H7 (cell line): Measurements from ENCODE around the gene DNASE2B. TPM values are rescaled to one million over a fixed set of nuclear protein-coding genes. Genes with fewer than 3 reads are reported as not detected.

Experiments used
- DNase-seq: peaks from one replicate; pipeline ENCODE4 v3.0.0; 2012
- H3K27me3 ChIP-seq: 2 replicates; pipeline ENCODE4 v1.6.0; 2011; ENCODE audit warnings: mild to moderate bottlenecking, low read length; ENCODE audit not compliant: control insufficient read depth, insufficient read depth
- H3K36me3 ChIP-seq: replicated peaks from 2 replicates; pipeline ENCODE4 v1.5.1; 2011; ENCODE audit warnings: low read length; ENCODE audit not compliant: control insufficient read depth, insufficient read depth
- H3K4me3 ChIP-seq: 2 replicates; pipeline ENCODE4 v1.5.1; 2011; ENCODE audit warnings: low read depth, mild to moderate bottlenecking, control low read depth, low read length, moderate library complexity; ENCODE audit not compliant: insufficient read depth
- total RNA-seq: library from RNA; depleted of rRNA; stranded (reverse); fragments of >200 nt; shearing (Covaris generic); gene quantifications from 2 replicates; pipeline ENCODE4 v1.2.3, GENCODE V29; 2014

Gene DNASE2B
- total RNA-seq, 1 experiment from 2014 or later, result 0.38 TPM

DNA sequence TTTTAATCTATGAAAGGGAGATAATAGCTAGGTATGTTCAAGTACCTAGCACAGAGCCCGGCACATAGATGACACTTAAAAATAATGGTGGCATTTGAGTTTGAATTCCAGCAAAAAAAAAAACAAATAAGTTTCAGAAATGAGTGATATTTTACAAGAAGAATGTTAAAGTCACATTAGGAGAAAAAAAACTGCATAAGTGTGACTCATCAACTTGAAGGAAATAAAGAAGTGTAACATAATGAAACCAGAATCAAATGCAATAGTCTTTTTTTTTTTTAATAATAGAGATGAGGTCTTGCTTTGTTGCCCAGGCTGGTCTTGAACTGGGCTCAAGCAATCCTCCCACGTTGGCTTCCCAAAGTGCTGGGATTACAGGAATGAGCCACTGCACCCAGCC is 17.1 kb downstream of the DNASE2B start:
- H3K36me3 ChIP-seq, result no peaks in the 10 kb centered on the region
- H3K27me3 ChIP-seq, result no peaks in the 10 kb centered on the region; the same call in 1 of the 2 replicates
- no peak for DNase-seq
- H3K4me3 ChIP-seq, result no peak overlapping the region

DNA sequence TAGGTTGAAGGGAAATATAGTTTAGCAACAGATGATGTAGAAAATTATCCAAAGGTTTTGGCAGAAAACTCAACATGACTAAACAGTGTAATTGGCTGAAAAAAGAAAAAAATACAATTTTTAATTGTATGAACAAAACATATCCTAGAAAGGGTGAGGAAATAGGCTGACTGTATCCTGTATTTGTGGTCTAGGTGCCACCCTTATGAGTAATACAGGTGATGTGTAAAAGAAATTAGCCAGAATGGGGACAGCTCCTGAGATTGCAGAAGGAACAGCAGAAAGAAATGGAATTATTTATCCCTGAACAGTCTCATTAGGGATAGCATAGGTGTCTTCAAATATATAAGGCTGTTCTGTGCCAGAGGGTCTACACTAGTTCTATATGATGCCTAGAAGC is 24.6 kb downstream of the DNASE2B start:
- Histone ChIP-seq H3K4me3 (no peak overlapping the region), H3K36me3 (no peaks in the 10 kb centered on the region), H3K27me3 (no peaks in the 10 kb centered on the region)
- no peak for DNase-seq

DNA sequence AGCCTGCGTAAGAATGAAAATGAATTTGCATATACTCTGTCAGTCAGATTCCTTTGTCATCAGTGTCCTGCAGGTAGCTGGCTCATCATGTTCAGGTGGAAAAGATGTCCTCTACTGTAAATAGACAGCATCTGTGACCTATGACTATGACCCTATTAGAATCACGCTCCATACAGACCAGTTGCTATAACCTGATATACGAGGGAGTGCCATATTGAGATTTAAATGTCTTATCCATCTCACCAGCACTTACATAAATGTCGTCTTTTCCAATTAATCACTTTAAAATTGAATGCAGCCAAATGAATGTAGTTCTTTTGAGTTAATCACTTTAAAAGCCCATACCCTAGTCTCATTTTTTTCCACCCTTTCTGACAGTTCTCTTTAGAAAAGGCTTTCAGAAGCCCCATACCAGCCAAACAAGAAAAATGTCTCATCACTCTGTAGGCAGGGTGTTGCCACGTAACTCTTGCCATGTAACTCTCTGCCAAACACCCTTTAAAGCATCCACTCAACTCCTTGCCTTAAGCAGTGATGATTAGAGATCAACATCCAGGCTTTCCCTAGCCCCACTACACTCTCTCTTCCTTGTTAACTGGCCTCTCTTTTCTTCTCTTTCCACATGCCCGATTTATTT is 26.3 kb downstream of the DNASE2B start:
- no peak for DNase-seq
- Histone ChIP-seq H3K4me3 (no peak overlapping the region), H3K36me3 (no peaks in the 10 kb centered on the region), H3K27me3 (no peaks in the 10 kb centered on the region)

DNA sequence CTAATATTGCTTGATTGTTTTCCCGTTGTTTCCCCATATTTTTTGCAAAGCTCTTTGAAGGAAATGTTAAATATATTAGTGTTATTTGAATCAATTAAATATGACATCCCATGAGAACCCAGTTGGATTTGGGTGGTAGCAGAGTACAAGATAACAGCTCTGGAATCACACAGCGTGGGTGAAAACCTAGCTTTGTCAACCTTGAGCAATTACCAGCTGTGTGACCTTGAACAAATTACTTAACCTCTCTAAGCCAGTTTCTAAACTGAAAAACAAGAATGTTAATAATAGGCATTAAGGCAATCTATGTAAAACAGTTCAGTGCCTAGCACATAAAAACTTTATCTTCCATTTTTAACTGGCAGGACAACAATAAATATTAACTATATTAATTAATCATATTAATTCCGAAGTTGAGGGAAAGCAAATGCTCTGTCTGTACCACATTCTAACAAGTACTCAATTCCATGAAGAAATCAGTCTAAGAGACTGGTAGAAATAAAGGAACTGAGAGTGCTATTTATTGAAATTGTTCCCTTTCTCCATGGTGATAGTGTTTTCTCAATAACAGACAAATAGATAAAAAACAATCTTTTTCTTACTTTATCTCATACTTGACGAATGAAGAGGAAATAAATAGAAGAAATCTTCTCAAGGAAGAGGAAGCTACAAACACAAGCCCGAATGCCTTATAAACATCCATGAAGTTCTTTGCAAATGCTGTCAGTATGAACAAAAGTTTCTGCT is 27.0 kb downstream of the DNASE2B start:
- no peaks in the 10 kb centered on the region for H3K36me3 ChIP-seq
- H3K27me3 ChIP-seq, result no peaks in the 10 kb centered on the region
- no peak for DNase-seq
- H3K4me3 ChIP-seq, result no peak overlapping the region

DNA sequence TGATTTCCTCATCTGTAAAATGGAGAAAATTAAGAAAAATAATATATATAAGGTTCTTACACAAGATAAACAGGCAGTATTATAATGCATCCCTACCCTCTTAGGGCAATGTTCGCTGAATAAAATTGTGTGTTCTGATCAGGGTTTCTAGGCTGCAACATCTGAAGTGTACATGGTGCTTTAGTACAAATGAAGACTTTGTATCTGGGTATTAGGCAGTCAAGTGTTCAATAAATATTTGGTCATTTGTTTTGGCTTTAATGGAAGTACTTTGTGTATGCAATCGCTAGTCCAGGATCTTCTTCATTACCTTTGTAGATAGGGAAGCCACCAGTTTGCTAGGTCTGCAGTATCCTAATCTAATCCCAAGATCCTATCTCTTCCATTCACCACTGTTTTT is 28.1 kb downstream of the DNASE2B start:
- no peaks in the 10 kb centered on the region for H3K36me3 ChIP-seq
- H3K4me3 ChIP-seq, result no peak overlapping the region
- no peak for DNase-seq
- no peaks in the 10 kb centered on the region for H3K27me3 ChIP-seq

DNA sequence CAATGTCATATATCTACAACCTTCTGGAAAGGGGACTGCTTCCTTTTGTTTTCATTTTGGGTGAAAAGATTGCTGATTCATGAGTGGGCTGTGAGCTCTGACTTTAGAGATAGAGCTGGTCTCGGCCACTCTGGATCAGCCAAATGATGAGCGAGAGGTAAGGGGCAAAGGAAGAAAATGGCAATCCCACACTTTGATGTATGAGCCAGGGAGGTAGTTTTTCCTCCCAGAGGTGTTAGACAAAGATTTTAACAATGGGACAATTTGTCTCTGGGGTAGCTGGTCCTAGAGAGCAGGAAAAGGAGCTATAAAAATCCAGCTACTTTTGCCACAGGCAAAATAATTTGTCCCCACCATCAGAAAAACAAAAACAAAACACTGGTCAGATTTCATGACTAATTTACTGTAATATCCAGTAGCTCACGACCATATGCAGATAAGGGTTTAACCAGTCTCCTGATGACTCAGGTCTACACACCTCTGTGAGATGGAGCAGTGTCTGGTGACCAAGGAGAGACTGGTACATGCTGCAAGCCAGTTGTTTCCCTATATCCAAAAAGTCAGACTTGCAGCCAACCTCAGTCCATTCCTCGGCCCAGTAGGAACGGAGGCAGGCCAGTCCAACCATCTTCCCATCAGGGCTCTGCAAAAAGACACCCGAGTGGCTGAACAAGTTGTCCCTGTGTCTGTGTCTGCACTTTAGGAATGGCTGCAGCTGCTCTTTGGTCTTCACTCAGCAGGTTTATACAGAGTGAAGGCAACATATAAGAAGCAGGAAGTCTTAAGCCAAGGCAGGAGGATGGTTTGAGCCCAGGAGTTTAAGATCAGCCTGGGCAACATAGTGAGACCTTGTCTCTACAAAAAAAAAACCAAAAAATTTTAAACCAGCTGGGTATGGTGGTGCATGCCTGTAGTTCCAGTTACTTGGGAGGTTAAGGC is 29.2 kb downstream of the DNASE2B start:
- Histone ChIP-seq H3K4me3 (no peak overlapping the region), H3K27me3 (no peaks in the 10 kb centered on the region), H3K36me3 (no peaks in the 10 kb centered on the region)
- no peak for DNase-seq

DNA sequence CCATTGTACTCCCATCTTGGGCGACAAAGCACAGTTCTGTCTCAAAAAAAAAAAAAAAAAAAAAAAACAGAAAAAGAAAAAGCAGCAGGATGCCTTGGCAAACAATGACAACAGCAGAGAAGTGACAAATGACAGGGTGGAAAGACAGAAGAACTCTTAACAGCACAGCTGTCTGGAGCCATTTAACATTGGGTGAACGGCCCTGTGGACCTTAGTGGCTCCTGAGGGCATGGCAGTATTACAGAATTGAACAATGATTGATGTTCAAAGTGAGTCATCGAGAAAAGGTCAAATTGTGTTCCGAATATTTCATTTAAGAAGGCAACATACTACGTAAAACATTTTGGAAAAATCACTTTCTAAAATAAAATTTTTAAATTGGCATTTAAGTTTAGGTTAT is 30.0 kb downstream of the DNASE2B start:
- no peaks in the 10 kb centered on the region for H3K27me3 ChIP-seq
- no peaks in the 10 kb centered on the region for H3K36me3 ChIP-seq
- no peak for DNase-seq
- no peak overlapping the region for H3K4me3 ChIP-seq

DNA sequence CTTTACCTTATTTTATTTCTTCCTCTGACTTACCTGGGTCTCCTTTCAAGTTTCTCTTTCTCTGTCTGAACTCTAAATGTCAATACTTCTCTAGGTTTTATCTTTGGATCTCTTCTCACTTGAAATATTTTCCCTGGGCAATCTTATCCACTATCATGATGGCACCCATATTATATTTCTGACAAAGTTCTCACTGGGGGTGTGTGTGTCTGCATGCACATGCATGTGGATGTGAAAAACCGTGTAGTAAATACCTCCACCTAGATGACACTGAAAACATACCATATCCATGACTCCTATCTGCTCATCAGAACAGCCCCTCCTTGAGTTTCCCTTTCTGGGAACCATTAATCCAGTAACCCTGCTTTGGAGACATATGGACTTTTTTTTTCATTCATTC is 30.9 kb downstream of the DNASE2B start:
- H3K36me3 ChIP-seq, result no peaks in the 10 kb centered on the region
- H3K4me3 ChIP-seq, result no peak overlapping the region
- no peaks in the 10 kb centered on the region for H3K27me3 ChIP-seq
- no peak for DNase-seq

DNA sequence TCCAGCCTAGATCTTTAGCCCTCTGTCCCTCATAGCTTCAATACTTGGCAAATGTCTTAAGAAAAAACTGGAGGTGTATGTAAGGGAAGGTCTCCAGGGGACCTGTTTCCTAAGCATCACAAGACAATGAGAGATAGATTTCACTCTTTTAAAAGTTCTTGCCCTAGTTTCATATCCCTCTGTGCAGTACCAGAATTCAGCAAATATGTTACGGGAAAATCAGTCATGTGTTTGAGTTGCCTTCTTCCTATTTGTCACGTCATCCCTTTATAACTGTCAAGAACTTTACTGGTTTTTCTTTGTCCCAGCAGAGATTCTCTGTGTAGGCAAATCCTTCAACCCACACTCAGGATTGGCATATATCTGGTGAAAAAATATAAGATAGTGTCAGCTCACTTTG is 32.3 kb downstream of the DNASE2B start:
- H3K4me3 ChIP-seq, result no peak overlapping the region
- H3K27me3 ChIP-seq, result no peaks in the 10 kb centered on the region
- DNase-seq, result no peak
- no peaks in the 10 kb centered on the region for H3K36me3 ChIP-seq

DNA sequence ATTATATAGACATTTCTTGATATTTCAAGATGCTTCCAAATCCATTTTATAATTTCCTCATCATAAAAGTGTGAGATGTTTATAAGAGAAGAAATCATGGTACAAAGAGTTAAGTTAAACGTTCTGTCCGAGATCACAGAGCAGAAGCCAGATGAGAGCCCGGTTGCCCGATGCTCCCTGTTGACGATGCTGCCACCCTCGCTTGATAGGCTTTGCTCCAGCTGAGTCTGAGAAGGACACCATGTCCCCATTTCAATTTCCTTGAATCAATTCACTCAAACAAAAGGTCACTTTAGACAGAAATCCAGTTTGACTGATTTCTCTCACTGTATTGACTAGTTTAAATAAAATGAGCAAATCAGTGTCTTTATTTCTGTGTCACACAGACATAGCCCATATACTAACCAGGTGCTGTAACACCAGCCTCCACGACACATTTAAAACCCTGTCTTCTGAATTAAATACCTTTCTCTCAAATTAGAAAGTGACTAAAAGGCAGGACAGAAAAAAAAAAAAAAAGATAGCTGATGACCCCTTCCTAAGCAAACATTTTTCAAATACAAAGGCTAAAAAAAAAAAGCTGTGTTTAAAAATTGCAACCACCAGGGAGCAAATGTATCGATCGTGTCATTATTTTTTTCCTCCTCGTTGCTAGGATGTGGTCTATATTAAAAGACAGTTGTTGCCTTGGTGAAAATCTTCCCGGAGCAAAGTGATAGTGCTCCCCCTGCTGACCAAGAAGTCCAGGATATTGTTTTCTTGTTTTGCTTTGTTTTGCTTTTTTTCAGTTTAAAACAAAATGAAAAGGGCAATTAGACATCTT is 35.2 kb downstream of the DNASE2B start:
- Histone ChIP-seq H3K36me3 (no peaks in the 10 kb centered on the region), H3K4me3 (no peak overlapping the region), H3K27me3 (no peaks in the 10 kb centered on the region)
- peak; percentile 46 for DNase-seq

DNA sequence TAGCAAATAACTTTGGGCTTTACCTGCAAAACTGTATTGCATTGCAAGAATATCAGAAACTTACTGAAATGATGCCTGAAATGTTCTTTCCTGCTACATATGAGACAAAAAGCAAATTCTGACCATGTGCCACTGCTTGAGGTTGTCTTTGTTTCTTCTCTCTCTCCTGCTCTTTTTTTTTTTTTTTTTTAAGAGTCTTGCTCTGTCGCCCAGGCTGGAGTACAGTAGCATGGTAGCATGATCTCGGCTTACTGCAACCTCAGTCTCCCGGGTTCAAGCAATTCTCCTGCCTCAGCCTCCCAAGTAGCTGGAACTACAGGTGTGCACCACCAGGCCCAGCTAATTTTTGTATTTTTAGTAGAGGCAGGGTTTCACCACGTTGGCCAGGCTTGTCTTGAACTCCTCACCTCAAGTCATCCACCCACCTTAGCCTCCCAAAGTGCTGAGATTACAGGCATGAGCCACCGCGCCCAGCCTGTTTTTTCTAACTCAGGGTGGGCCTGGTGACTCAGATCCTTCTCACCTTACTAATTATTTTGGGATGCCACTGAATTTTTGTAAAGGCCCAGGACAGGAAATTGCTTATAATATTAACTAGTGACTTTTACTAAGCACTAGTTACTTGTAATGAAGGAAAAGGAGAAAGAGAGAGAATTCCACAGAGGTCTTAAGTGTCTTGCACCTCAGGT is 35.9 kb downstream of the DNASE2B start:
- no peaks in the 10 kb centered on the region for H3K27me3 ChIP-seq

DNA sequence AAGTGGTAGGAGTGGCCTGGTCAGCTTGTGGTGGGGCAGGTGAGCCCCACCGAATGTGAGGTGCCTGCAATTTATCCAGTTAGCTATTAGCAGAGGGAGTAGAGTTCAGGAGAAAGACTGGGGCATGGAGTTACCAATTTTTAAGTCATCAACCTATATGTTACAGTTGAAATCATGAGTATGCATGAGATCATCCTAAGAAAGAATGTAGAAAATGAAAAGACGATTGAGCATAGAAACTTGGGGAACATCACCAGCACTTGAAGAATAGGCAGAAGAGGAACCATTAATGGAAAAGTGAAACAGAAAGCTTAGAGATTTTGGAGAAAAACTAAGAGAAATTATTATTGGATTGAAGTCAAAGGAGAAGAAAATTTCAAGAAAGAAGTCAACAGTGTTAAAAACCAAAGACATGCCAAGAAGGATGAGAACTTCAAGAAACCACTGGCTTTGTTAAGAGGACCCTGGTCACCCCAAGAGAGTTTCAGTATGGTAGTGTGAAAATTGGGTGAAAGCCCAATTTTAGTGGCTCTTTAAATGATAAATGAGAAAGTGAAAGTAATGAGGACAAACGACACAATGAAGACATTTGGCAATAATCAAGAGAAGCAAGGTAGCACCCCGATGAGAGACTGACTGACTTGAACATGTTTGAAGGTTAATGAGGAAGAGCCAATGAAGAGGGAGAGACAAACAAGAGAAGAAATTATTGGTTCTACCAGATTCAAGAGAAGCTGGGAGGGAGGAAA is 36.7 kb downstream of the DNASE2B start:
- Histone ChIP-seq H3K27me3 (no peaks in the 10 kb centered on the region), H3K36me3 (no peaks in the 10 kb centered on the region), H3K4me3 (no peak overlapping the region)
- no peak for DNase-seq

More for the DNA sequence above, 35.9 kb downstream of the DNASE2B start:
- no peak for DNase-seq
- H3K4me3 ChIP-seq, result no peak overlapping the region
- H3K36me3 ChIP-seq, result no peaks in the 10 kb centered on the region
